Endothelial cell (in vitro differentiated cells): ENCODE results near the gene ANAPC5. TPM values are rescaled to one million over a fixed set of nuclear protein-coding genes. Genes with fewer than 3 reads are reported as not detected.
"Not testable (repeated sequence)": the region's sequence is repeated elsewhere in the genome, so short reads cannot be mapped to it uniquely, and the experiment has no call there.

Experiments
- DNase-seq: peaks from one replicate; pipeline ENCODE4 v3.0.0; 2021; ENCODE audit warnings: low spot score
- H3K27ac Mint-ChIP-seq: one replicate; pipeline ENCODE4 v1.8.0; 2021; ENCODE audit warnings: mixed read lengths, inconsistent platforms; ENCODE audit not compliant: unreplicated experiment
- H3K27me3 Mint-ChIP-seq: one replicate; pipeline ENCODE4 v1.8.0; 2021; ENCODE audit warnings: mild to moderate bottlenecking, moderate library complexity, mixed read lengths, inconsistent platforms; ENCODE audit not compliant: unreplicated experiment
- H3K36me3 Mint-ChIP-seq: one replicate; pipeline ENCODE4 v1.8.0; 2021; ENCODE audit warnings: mild to moderate bottlenecking, low read depth, mixed read lengths, inconsistent platforms; ENCODE audit not compliant: unreplicated experiment
- H3K4me1 Mint-ChIP-seq: one replicate; pipeline ENCODE4 v1.8.0; 2021; ENCODE audit warnings: mild to moderate bottlenecking, mixed read lengths, inconsistent platforms; ENCODE audit not compliant: unreplicated experiment
- H3K4me3 Mint-ChIP-seq: one replicate; pipeline ENCODE4 v1.8.0; 2021; ENCODE audit warnings: mild to moderate bottlenecking, mixed read lengths, inconsistent platforms; ENCODE audit not compliant: unreplicated experiment
- H3K9me3 Mint-ChIP-seq: one replicate; pipeline ENCODE4 v1.8.0; 2021; ENCODE audit warnings: mixed read lengths, inconsistent platforms; ENCODE audit not compliant: unreplicated experiment
- CTCF ChIP-seq: fragments of 200-600 bp; sonication (generic); IDR thresholded peaks from one replicate; pipeline ENCODE4 v1.5.0; 2021; ENCODE audit warnings: antibody characterized with exemption; ENCODE audit not compliant: unreplicated experiment
- total RNA-seq: library from RNA; stranded (reverse); fragmentation: NEBNext Ultra II Directional; extraction: Animal tissue kit (Norgen Biotek cat#: 25700); gene quantifications from one replicate; pipeline ENCODE4 v1.2.1, GENCODE V29; 2021; ENCODE audit not compliant: unreplicated experiment

Gene ANAPC5
- total RNA-seq, 1 donor from 2014 or later: 68.7 TPM

DNA sequence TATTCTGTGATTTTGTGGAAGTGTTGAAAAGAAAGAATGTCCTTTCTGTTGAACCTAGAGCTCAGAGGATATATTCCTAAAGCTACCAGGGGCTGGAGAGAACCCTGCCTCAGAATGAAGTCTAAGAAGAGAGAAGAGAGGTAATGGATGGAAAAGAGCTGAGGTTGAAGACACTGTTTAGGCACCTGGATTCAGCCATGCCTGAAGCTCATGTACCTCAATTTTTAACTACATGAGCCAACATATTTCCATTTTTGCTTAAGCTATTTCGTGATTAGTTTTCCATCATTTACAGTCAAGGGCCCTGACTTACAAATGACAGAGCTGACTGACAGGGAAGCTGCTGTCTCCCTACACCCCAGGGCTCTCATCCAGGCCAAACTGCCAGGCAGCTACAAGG, 66.4 kb downstream of the ANAPC5 start:
- Mint-ChIP-seq H3K9me3 (no peaks in the 10 kb centered on the region), H3K27me3 (peaks cover 1% of the 10 kb centered on the region)
- no peak for TF ChIP-seq CTCF

DNA sequence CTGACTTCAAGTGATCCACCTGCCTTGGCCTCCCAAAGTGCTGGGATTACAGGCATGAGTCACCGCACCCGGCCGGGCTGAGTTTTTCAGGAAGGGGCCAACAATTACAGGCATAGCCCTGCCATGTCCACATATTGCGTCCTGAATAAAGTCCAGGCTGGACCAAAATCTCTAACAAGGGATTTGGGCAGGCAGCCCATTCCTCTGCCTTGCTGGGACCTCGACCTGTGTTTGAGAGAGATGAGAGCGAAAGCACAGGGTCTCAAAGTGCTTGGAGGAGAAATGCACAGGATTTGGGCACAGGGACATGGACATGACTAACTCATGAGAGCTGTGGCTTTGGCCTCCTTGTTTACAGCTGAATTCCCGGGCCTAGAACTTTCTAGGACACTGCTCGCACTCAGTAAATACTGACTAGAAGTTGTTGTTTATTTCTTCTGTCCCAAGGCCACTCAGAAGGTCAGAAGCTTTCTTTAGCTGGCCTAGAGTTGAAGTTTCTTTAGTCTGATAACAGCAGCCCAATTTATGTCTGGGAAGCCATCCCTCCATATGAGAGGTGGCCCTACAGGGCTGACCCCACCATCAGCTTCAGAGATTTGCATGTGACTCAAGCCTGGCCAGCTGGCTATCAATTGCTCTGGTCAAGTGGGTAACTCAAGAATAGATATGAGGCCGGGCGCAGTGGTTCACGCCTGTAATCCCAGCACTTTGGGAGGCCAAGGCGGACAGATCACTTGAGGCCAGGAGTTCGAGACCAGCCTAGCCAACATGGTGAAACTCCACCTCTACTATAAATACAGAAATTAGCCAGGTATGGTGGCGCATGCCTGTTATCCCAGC, 67.4 kb downstream of the ANAPC5 start:
- no peaks in the 10 kb centered on the region for H3K36me3 Mint-ChIP-seq
- no peaks in the 10 kb centered on the region for H3K9me3 Mint-ChIP-seq

More for the DNA sequence above, 66.4 kb downstream of the ANAPC5 start:
- no peak overlapping the region for H3K27ac Mint-ChIP-seq
- no peak overlapping the region for H3K4me3 Mint-ChIP-seq
- H3K4me1 Mint-ChIP-seq: peaks cover 16% of the 10 kb centered on the region
- H3K36me3 Mint-ChIP-seq: peaks cover 4% of the 10 kb centered on the region
- DNase-seq: no peak

GRCh38 chr12:121283841-121284240, 68.4 kb downstream of the ANAPC5 start:
- TF ChIP-seq CTCF: no peak
- no peaks in the 10 kb centered on the region for H3K9me3 Mint-ChIP-seq
- H3K36me3 Mint-ChIP-seq: peaks cover 2% of the 10 kb centered on the region
- no peak overlapping the region for H3K27ac Mint-ChIP-seq
- DNase-seq: no peak
- H3K4me1 Mint-ChIP-seq: peaks cover 29% of the 10 kb centered on the region
- H3K4me3 Mint-ChIP-seq: no peak overlapping the region
- H3K27me3 Mint-ChIP-seq: peaks cover 1% of the 10 kb centered on the region

More for the DNA sequence above, 67.4 kb downstream of the ANAPC5 start:
- DNase-seq: no peak
- no peak overlapping the region for H3K27ac Mint-ChIP-seq
- peaks cover 1% of the 10 kb centered on the region for H3K27me3 Mint-ChIP-seq
- peaks cover 24% of the 10 kb centered on the region for H3K4me1 Mint-ChIP-seq
- no peak overlapping the region for H3K4me3 Mint-ChIP-seq
- TF ChIP-seq CTCF: no peak

DNA sequence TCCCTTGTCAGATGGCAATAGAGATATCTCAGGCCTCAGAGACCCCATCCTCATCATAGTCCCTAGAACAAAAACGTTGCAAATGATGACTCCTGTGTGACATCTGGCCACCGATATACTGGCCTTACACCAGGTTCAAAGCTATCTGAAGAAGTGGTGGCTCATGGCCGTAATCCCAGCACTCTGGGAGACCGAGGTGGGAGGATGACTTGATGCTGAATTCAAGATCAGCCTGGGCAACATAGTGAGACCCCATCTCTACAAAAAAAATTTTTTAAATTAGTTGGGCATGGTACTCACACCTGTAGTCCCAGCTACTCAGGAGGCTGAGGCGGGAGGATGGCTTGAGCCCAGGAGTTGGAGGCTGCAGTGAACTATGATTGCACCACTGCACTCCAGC, 68.8 kb downstream of the ANAPC5 start:
- Mint-ChIP-seq H3K27ac (no peak overlapping the region), H3K4me3 (no peak overlapping the region), H3K36me3 (peaks cover 6% of the 10 kb centered on the region), H3K27me3 (peaks cover 1% of the 10 kb centered on the region), H3K4me1 (peaks cover 33% of the 10 kb centered on the region), H3K9me3 (no peaks in the 10 kb centered on the region)
- TF ChIP-seq CTCF: no peak
- no peak for DNase-seq

DNA sequence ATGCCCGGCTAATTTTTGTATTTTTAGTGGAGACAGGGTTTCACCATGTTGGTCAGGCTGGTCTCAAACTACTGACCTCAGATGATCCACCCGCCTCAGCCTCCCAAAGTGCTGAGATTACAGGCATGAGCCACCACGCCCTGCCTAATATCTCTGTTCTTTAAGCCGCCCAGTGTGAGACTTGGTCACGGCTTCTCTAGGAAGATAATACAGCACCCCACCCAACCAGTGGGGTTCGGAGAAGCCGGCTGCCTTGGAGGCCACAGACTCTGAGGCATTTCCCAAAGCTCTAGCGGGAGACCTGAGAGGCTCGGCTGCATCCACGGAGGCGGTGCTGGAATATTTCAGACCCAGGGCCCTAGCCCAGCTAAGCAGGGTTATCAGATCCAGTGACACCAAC, 69.3 kb downstream of the ANAPC5 start:
- not testable (repeated sequence) for H3K4me3 Mint-ChIP-seq, H3K36me3 Mint-ChIP-seq

More for the DNA sequence above, 69.3 kb downstream of the ANAPC5 start:
- DNase-seq, H3K27me3 Mint-ChIP-seq, H3K27ac Mint-ChIP-seq, H3K9me3 Mint-ChIP-seq: not testable (repeated sequence)
- peaks cover 34% of the 10 kb centered on the region for H3K4me1 Mint-ChIP-seq
